Neural crest cell (in vitro differentiated cells): ENCODE data around the gene GLT1D1. TPM values are rescaled to one million over a fixed set of nuclear protein-coding genes. Genes with fewer than 3 reads are reported as not detected.
"Not testable (repeated sequence)": the region's sequence is repeated elsewhere in the genome, so short reads cannot be mapped to it uniquely, and the experiment has no call there.

Experiments used
- DNase-seq: peaks from one replicate; pipeline ENCODE4 v3.0.0; 2021; ENCODE audit warnings: low read depth, mixed read lengths, low spot score
- H3K27ac Mint-ChIP-seq: one replicate; pipeline ENCODE4 v1.8.0; 2021; ENCODE audit warnings: mild to moderate bottlenecking, mixed read lengths; ENCODE audit not compliant: unreplicated experiment
- H3K27me3 Mint-ChIP-seq: 2 replicates; pipeline ENCODE4 v1.8.0; 2021; ENCODE audit warnings: low read depth, mild to moderate bottlenecking, mixed read lengths
- H3K36me3 Mint-ChIP-seq: 2 replicates; pipeline ENCODE4 v1.8.0; 2021; ENCODE audit warnings: low read depth, mild to moderate bottlenecking, mixed read lengths
- H3K4me1 Mint-ChIP-seq: 2 replicates; pipeline ENCODE4 v1.8.0; 2021; ENCODE audit warnings: mixed read lengths
- H3K4me3 Mint-ChIP-seq: one replicate; pipeline ENCODE4 v1.8.0; 2021; ENCODE audit warnings: mild to moderate bottlenecking, mixed read lengths
- H3K9me3 Mint-ChIP-seq: 2 replicates; pipeline ENCODE4 v1.8.0; 2021; ENCODE audit warnings: mixed read lengths
- CTCF ChIP-seq: fragments of 200-600 bp; sonication (generic); conservative IDR thresholded peaks from 2 replicates; pipeline ENCODE4 v1.5.0; 2021; ENCODE audit warnings: antibody characterized with exemption, mild to moderate bottlenecking
- total RNA-seq: library from RNA; stranded (reverse); gene quantifications from 2 replicates; pipeline ENCODE4 v1.2.1, GENCODE V29; 2021

The GLT1D1 gene
- total RNA-seq, 1 donor from 2014 or later: 7.4 TPM

DNA sequence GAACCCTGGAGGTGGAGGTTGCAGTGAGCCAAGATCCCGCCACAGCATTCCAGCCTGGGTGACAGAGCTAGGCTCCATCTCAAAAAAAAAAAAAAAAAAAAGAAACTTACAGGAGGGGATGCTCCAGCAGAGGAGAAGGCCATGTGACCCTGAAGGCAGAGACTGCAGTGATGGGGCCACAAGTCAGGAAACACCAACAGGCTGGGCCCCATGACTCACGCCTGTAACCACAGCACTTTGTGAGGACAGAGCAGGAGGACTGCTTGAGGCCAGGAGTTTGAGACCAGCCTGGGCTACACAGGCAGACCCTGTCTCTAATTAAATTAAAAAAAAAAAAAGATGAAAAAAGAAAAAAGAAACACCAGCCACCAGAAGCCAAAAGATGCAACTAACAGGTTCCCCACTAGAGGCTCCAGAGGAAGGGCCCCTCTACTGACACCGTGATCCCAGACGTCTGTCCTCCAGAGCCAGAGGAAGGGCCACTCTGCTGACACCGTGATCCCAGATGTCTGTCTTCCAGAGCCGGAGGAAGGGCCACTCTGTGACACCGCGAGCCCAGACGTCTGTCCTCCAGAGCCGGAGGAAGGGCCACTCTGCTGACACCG, 9.1 kb upstream of the GLT1D1 start:
- H3K9me3 Mint-ChIP-seq: peaks cover under 1% of the 10 kb centered on the region
- H3K4me1 Mint-ChIP-seq: no peaks in the 10 kb centered on the region
- peak; percentile 40 for TF ChIP-seq CTCF
- H3K36me3 Mint-ChIP-seq: peaks cover 2% of the 10 kb centered on the region
- H3K4me3 Mint-ChIP-seq: no peak overlapping the region
- no peak overlapping the region for H3K27ac Mint-ChIP-seq
- no peaks in the 10 kb centered on the region for H3K27me3 Mint-ChIP-seq
- no peak for DNase-seq

GRCh38 chr12:128846671-128847070, 6.6 kb upstream of the GLT1D1 start:
- not testable (repeated sequence) for DNase-seq, H3K4me1 Mint-ChIP-seq, H3K4me3 Mint-ChIP-seq, H3K9me3 Mint-ChIP-seq, H3K36me3 Mint-ChIP-seq, H3K27me3 Mint-ChIP-seq, H3K27ac Mint-ChIP-seq

DNA sequence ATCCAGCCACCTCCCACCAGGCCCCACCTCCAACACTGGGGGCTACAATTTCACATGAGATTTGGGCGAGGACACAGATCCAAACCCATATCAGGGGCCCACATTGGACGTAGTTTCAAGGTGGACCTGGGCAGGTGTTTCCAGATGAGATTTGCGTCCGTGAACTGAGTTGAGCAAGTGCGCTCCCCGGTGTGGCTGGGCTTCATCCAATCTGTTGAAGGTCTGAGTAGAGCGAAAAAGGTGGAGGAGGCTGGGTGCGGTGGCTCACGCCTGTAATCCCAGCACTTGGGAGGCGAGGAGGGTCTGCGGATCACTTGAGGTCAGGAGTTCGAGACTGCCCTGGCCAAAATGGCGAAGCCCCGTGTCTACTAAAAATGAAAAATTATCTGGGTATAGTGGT, 4.9 kb upstream of the GLT1D1 start:
- no peak for TF ChIP-seq CTCF
- Mint-ChIP-seq H3K9me3 (peaks cover 3% of the 10 kb centered on the region), H3K4me3 (no peak overlapping the region), H3K4me1 (no peaks in the 10 kb centered on the region), H3K36me3 (peaks cover 2% of the 10 kb centered on the region), H3K27ac (no peak overlapping the region), H3K27me3 (peaks cover 9% of the 10 kb centered on the region)
- no peak for DNase-seq

DNA sequence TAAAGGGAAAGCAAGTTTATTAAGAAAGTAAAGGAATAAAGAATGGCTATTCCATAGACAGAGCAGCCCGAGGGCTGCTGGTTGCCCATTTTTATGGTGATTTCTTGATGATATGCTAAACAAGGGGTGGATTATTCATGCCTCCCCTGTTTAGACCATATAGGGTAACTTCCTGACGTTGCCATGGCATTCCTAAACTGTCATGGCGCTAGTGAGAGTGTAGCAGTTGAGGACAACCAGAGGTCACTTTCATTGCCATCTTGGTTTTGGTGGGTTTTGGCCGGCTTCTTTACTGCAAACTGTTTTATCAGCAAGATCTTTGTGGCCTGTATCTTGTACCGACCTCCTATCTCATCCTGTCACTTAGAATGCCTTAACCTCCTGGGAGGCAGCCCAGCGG, 3.5 kb upstream of the GLT1D1 start:
- H3K27me3 Mint-ChIP-seq: peaks cover 16% of the 10 kb centered on the region
- not testable (repeated sequence) for H3K36me3 Mint-ChIP-seq, H3K4me3 Mint-ChIP-seq, H3K9me3 Mint-ChIP-seq, H3K27ac Mint-ChIP-seq, DNase-seq
- peaks cover 10% of the 10 kb centered on the region for H3K4me1 Mint-ChIP-seq

- peaks cover 12% of the 10 kb centered on the region for H3K4me1 Mint-ChIP-seq
- no peak for TF ChIP-seq CTCF
- DNase-seq: no peak
- no peak overlapping the region for H3K4me3 Mint-ChIP-seq
- H3K36me3 Mint-ChIP-seq: peaks cover 2% of the 10 kb centered on the region
- H3K27ac Mint-ChIP-seq: no peak overlapping the region
- peaks cover 3% of the 10 kb centered on the region for H3K9me3 Mint-ChIP-seq
- peaks cover 17% of the 10 kb centered on the region for H3K27me3 Mint-ChIP-seq
Measured at GRCh38 chr12:128850400-128850799, 2.9 kb upstream of the GLT1D1 start.

- H3K27ac Mint-ChIP-seq, H3K36me3 Mint-ChIP-seq, DNase-seq, H3K9me3 Mint-ChIP-seq: not testable (repeated sequence)
- peaks cover 16% of the 10 kb centered on the region for H3K4me1 Mint-ChIP-seq
- H3K4me3 Mint-ChIP-seq: peak overlapping the region; percentile 45
- H3K27me3 Mint-ChIP-seq: peaks cover 17% of the 10 kb centered on the region
Measured at GRCh38 chr12:128851429-128851828, 1.8 kb upstream of the GLT1D1 start.

GRCh38 chr12:128852026-128852698, 1.1 kb upstream of the GLT1D1 start:
- TF ChIP-seq CTCF: no peak
- no peak for DNase-seq
- Mint-ChIP-seq H3K9me3 (peaks cover 5% of the 10 kb centered on the region), H3K4me3 (peak overlapping the region; percentile 45), H3K27ac (no peak overlapping the region), H3K27me3 (peaks cover 17% of the 10 kb centered on the region), H3K4me1 (peaks cover 23% of the 10 kb centered on the region), H3K36me3 (peaks cover 2% of the 10 kb centered on the region)
